Activated naive CD8-positive, alpha-beta T cell treated with anti-CD3 and anti-CD28 coated beads, Interleukin-2, amount 10 ng/mL, durations not matched to agents 7 days and 5 days (primary cell): Measurements from ENCODE around the gene KRT82. TPM values are rescaled to one million over a fixed set of nuclear protein-coding genes. Genes with fewer than 3 reads are reported as not detected.

Experiments used
- ATAC-seq: fragments of 150-1000 bp; cut with Tn5 transposase; one replicate; pipeline ENCODE4 v1.10.0; 2021; ENCODE audit warnings: low read depth, moderate library complexity
- POLR2A ChIA-PET: fragments of 350-600 bp; sonication (Branson Sonifier 250); formaldehyde crosslinking; loops from one replicate; lab custom pipeline; 2021; ENCODE audit warnings: antibody characterized with exemption; lab: Charles Lee
- DNase-seq: peaks from one replicate; pipeline ENCODE4 v3.0.0; 2021
- H3K27ac Mint-ChIP-seq: one replicate; pipeline ENCODE4 v1.8.0; 2022; ENCODE audit warnings: mild to moderate bottlenecking, mixed read lengths
- H3K27me3 Mint-ChIP-seq: one replicate; pipeline ENCODE4 v1.8.0; 2022; ENCODE audit warnings: mild to moderate bottlenecking, moderate library complexity, mixed read lengths
- H3K36me3 Mint-ChIP-seq: one replicate; pipeline ENCODE4 v1.8.0; 2021; ENCODE audit warnings: mild to moderate bottlenecking, mixed read lengths
- H3K4me1 Mint-ChIP-seq: one replicate; pipeline ENCODE4 v1.8.0; 2021; ENCODE audit warnings: mixed read lengths
- H3K4me3 Mint-ChIP-seq: one replicate; pipeline ENCODE4 v1.8.0; 2022; ENCODE audit warnings: mild to moderate bottlenecking, moderate library complexity, mixed read lengths
- H3K9me3 Mint-ChIP-seq: one replicate; pipeline ENCODE4 v1.8.0; 2021; ENCODE audit warnings: mixed read lengths
- total RNA-seq, 2 experiments: library from RNA; stranded (reverse); gene quantifications; one replicate each; pipeline ENCODE4 v1.2.3, GENCODE V29; 2021

The KRT82 gene
- total RNA-seq, 2 experiments from 2014 or later, result not detected

GRCh38 chr12:52396656-52397055 lies 9.5 kb downstream of the KRT82 start:
- no peak overlapping the region for H3K27ac Mint-ChIP-seq
- H3K27me3 Mint-ChIP-seq, result peaks cover 19% of the 10 kb centered on the region
- DNase-seq (no peak), ATAC-seq (no peak)
- H3K4me3 Mint-ChIP-seq, result no peak overlapping the region
- H3K4me1 Mint-ChIP-seq, result peaks cover 2% of the 10 kb centered on the region
- POLR2A ChIA-PET, result no interaction called here
- no peaks in the 10 kb centered on the region for H3K9me3 Mint-ChIP-seq
- H3K36me3 Mint-ChIP-seq, result no peaks in the 10 kb centered on the region

GRCh38 chr12:52395761-52396434 lies 10.2 kb downstream of the KRT82 start:
- no peak overlapping the region for H3K4me3 Mint-ChIP-seq
- ATAC-seq (no peak), DNase-seq (no peak)

GRCh38 chr12:52394836-52395405 lies 11.2 kb downstream of the KRT82 start:
- H3K36me3 Mint-ChIP-seq, result no peaks in the 10 kb centered on the region
- POLR2A ChIA-PET, result no interaction called here
- H3K4me3 Mint-ChIP-seq, result no peak overlapping the region
- peaks cover 18% of the 10 kb centered on the region for H3K27me3 Mint-ChIP-seq
- no peak for DNase-seq
- no peak overlapping the region for H3K27ac Mint-ChIP-seq
- no peaks in the 10 kb centered on the region for H3K9me3 Mint-ChIP-seq
- peaks cover 2% of the 10 kb centered on the region for H3K4me1 Mint-ChIP-seq
- ATAC-seq, result no peak

More at GRCh38 chr12:52395761-52396434, 10.2 kb downstream of the KRT82 start:
- no peaks in the 10 kb centered on the region for H3K36me3 Mint-ChIP-seq
- no peaks in the 10 kb centered on the region for H3K9me3 Mint-ChIP-seq
- H3K27ac Mint-ChIP-seq, result no peak overlapping the region
- H3K27me3 Mint-ChIP-seq, result peaks cover 18% of the 10 kb centered on the region
- H3K4me1 Mint-ChIP-seq, result peaks cover 2% of the 10 kb centered on the region
- POLR2A ChIA-PET, result no interaction called here

- POLR2A ChIA-PET, result no interaction called here
- Mint-ChIP-seq H3K36me3 (no peaks in the 10 kb centered on the region), H3K9me3 (no peaks in the 10 kb centered on the region), H3K4me1 (no peaks in the 10 kb centered on the region), H3K27me3 (peaks cover 21% of the 10 kb centered on the region), H3K4me3 (no peak overlapping the region), H3K27ac (peak overlapping the region; percentile 36)
- ATAC-seq, result no peak
- DNase-seq, result no peak
Observed at GRCh38 chr12:52392465-52393007, 13.6 kb downstream of the KRT82 start.

GRCh38 chr12:52391618-52392002 lies 14.5 kb downstream of the KRT82 start:
- no peak for ATAC-seq
- Mint-ChIP-seq H3K4me3 (no peak overlapping the region), H3K36me3 (no peaks in the 10 kb centered on the region), H3K4me1 (no peaks in the 10 kb centered on the region), H3K9me3 (no peaks in the 10 kb centered on the region), H3K27me3 (peaks cover 13% of the 10 kb centered on the region), H3K27ac (no peak overlapping the region)
- no peak for DNase-seq
- POLR2A ChIA-PET, result no interaction called here

GRCh38 chr12:52390739-52391617 lies 15.2 kb downstream of the KRT82 start:
- Mint-ChIP-seq H3K36me3 (no peaks in the 10 kb centered on the region), H3K4me3 (no peak overlapping the region), H3K4me1 (no peaks in the 10 kb centered on the region), H3K27ac (no peak overlapping the region), H3K27me3 (peaks cover 9% of the 10 kb centered on the region), H3K9me3 (no peaks in the 10 kb centered on the region)
- POLR2A ChIA-PET, result no interaction called here
- DNase-seq (no peak), ATAC-seq (no peak)

- ATAC-seq (no peak), DNase-seq (no peak)
- H3K27me3 Mint-ChIP-seq, result peaks cover 11% of the 10 kb centered on the region
- no peaks in the 10 kb centered on the region for H3K9me3 Mint-ChIP-seq
- H3K4me3 Mint-ChIP-seq, result no peak overlapping the region
- POLR2A ChIA-PET, result no interaction called here
- no peaks in the 10 kb centered on the region for H3K36me3 Mint-ChIP-seq
- no peaks in the 10 kb centered on the region for H3K4me1 Mint-ChIP-seq
- H3K27ac Mint-ChIP-seq, result no peak overlapping the region
Observed at GRCh38 chr12:52389313-52390207, 16.6 kb downstream of the KRT82 start.

- Mint-ChIP-seq H3K4me3 (no peak overlapping the region), H3K27me3 (peaks cover 9% of the 10 kb centered on the region), H3K36me3 (no peaks in the 10 kb centered on the region), H3K27ac (no peak overlapping the region), H3K4me1 (peaks cover 8% of the 10 kb centered on the region), H3K9me3 (no peaks in the 10 kb centered on the region)
- POLR2A ChIA-PET, result no interaction called here
- DNase-seq (no peak), ATAC-seq (no peak)
Observed at GRCh38 chr12:52387859-52388258, 18.3 kb downstream of the KRT82 start.

- H3K27ac Mint-ChIP-seq, result no peak within 1 kb of the TSS
- H3K36me3 Mint-ChIP-seq, result no peaks in the 10 kb centered on the region
- peaks cover 29% of the 10 kb centered on the region for H3K4me1 Mint-ChIP-seq
- POLR2A ChIA-PET, result no interaction called here
- no peak within 1 kb of the TSS for H3K4me3 Mint-ChIP-seq
- DNase-seq (no peak), ATAC-seq (no peak)
- peaks cover 12% of the 10 kb centered on the region for H3K27me3 Mint-ChIP-seq
- H3K9me3 Mint-ChIP-seq, result no peaks in the 10 kb centered on the region
Observed at GRCh38 chr12:52385226-52385702, 20.9 kb downstream of the KRT82 start, which contains the start of gene KRT84. KRT84 (minus strand) TSS chr12:52385652; CDS start chr12:52385585, 67 bp downstream.

GRCh38 chr12:52383331-52383730 lies 22.8 kb downstream of the KRT82 start:
- ATAC-seq, result peak; percentile 32

GRCh38 chr12:52382854-52383253 lies 23.3 kb downstream of the KRT82 start:
- Mint-ChIP-seq H3K9me3 (no peaks in the 10 kb centered on the region), H3K4me1 (peaks cover 29% of the 10 kb centered on the region), H3K27ac (peak overlapping the region; percentile 24), H3K36me3 (no peaks in the 10 kb centered on the region), H3K27me3 (peaks cover 6% of the 10 kb centered on the region), H3K4me3 (peak overlapping the region; percentile 24)
- POLR2A ChIA-PET, result no interaction called here
- DNase-seq (no peak), ATAC-seq (peak; percentile 87)

More at GRCh38 chr12:52383331-52383730, 22.8 kb downstream of the KRT82 start:
- Mint-ChIP-seq H3K27me3 (peaks cover 6% of the 10 kb centered on the region), H3K4me1 (peaks cover 29% of the 10 kb centered on the region), H3K27ac (peak overlapping the region; percentile 24), H3K36me3 (no peaks in the 10 kb centered on the region), H3K9me3 (no peaks in the 10 kb centered on the region), H3K4me3 (peak overlapping the region; percentile 24)
- DNase-seq, result no peak
- POLR2A ChIA-PET, result no interaction called here

- Mint-ChIP-seq H3K27me3 (peaks cover 8% of the 10 kb centered on the region), H3K4me1 (peaks cover 29% of the 10 kb centered on the region), H3K36me3 (no peaks in the 10 kb centered on the region), H3K4me3 (no peak overlapping the region), H3K27ac (no peak overlapping the region), H3K9me3 (no peaks in the 10 kb centered on the region)
- ATAC-seq, result no peak
- POLR2A ChIA-PET, result no interaction called here
- DNase-seq, result no peak
Observed at GRCh38 chr12:52381206-52381605, 24.9 kb downstream of the KRT82 start.
